Colonic mucosa (tissue), 4 donors: ENCODE measurements around the gene CCDC102A. TPM values are rescaled to one million over a fixed set of nuclear protein-coding genes. Genes with fewer than 3 reads are reported as not detected.
A peak's percentile ranks its signal among the peaks of the same experiment; 100 is the strongest.

Source experiments
- DNase-seq: peaks from one replicate; pipeline ENCODE4 v3.0.0-alpha.2; 2020
- H3K27ac ChIP-seq: fragments of 200-600 bp; one replicate; pipeline ENCODE4 v1.8.0; 2021
- H3K27me3 ChIP-seq: fragments of 200-600 bp; one replicate; pipeline ENCODE4 v1.8.0; 2021
- H3K36me3 ChIP-seq: fragments of 200-600 bp; one replicate; pipeline ENCODE4 v1.8.0; 2021
- H3K4me1 ChIP-seq: fragments of 200-600 bp; one replicate; pipeline ENCODE4 v1.8.0; 2021; ENCODE audit warnings: mild to moderate bottlenecking
- H3K4me3 ChIP-seq: fragments of 200-600 bp; one replicate; pipeline ENCODE4 v1.8.0; 2021
- H3K9ac ChIP-seq, 2 donors: one replicate each; pipeline ENCODE4 v1.7.0; 2013; ENCODE audit warnings: control low read depth in 2 of 2, low read depth in 2 of 2, low read length in 2 of 2
- H3K9me3 ChIP-seq: fragments of 200-600 bp; one replicate; pipeline ENCODE4 v1.8.0; 2021
- intact Hi-C: fragments of 100-400 bp; cut with DNase I; formaldehyde crosslinking; loops from one replicate; pipeline ENCODE4 v1.14.1; 2022
- total RNA-seq, 2 donors: library from RNA; stranded (reverse); fragmentation: NEBNext Ultra II Directional in 1 of 2; extraction: Animal tissue kit (Norgen Biotek cat#: 25700) in 1 of 2; gene quantifications; one replicate each; pipeline ENCODE4 v1.2.1, GENCODE V29; 2021
- TF ChIP-seq, protein P1 (sequence below): fragments of 200-600 bp; IDR thresholded peaks from one replicate; pipeline ENCODE4 v1.8.0; 2022; ENCODE audit warnings: antibody characterized with exemption, mild to moderate bottlenecking
- donor health status: healthy.
- donor health status: DM: no; HTN: no; CAD: no.
- donor health status: DM: no; HTN: no; CAD: no.

Gene CCDC102A
- total RNA-seq, 2 donors from 2014 or later, result 1.9 to 2.5 TPM

DNA sequence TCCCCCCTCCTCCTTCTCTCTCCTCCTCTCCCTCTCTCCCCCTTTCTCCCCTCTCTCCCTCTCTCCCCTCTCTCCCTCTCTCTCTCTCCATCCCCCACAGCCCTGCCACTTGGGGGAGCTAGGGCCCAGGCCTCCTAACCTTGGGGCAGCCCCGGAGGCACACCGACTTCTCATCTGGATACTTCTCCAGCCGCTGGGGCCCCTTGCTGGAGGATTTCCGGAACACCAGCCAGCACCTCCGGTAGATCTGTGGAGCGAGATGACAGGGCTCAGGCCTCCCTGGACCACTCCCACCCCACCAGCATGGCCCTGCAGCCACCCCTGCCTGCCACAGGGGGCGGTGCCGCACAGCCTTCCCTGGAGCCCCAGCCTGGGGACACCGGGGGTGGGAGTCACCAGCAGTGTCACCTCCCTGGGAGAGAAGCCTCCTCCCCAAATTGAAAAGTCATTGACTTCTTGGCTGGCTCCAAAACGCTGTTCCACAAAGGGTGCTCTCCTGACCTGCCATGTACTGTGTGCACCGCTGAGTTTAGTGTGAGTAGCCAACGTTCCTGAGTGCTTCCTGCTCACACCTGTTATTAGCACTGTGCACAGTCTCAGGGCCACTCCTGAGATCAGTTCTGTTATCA is 60.5 kb downstream of the CCDC102A start:
- Histone ChIP-seq H3K27me3 (no peaks in the 10 kb centered on the region), H3K9ac (no peak overlapping the region), H3K4me3 (no peak overlapping the region), H3K36me3 (no peaks in the 10 kb centered on the region), H3K9me3 (no peaks in the 10 kb centered on the region), H3K4me1 (peaks cover 14% of the 10 kb centered on the region), H3K27ac (no peak overlapping the region)
- TF ChIP-seq, protein P1, sequence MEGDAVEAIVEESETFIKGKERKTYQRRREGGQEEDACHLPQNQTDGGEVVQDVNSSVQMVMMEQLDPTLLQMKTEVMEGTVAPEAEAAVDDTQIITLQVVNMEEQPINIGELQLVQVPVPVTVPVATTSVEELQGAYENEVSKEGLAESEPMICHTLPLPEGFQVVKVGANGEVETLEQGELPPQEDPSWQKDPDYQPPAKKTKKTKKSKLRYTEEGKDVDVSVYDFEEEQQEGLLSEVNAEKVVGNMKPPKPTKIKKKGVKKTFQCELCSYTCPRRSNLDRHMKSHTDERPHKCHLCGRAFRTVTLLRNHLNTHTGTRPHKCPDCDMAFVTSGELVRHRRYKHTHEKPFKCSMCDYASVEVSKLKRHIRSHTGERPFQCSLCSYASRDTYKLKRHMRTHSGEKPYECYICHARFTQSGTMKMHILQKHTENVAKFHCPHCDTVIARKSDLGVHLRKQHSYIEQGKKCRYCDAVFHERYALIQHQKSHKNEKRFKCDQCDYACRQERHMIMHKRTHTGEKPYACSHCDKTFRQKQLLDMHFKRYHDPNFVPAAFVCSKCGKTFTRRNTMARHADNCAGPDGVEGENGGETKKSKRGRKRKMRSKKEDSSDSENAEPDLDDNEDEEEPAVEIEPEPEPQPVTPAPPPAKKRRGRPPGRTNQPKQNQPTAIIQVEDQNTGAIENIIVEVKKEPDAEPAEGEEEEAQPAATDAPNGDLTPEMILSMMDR, result no peak
- no peak for DNase-seq
- intact Hi-C loops, result no loop called here

DNA sequence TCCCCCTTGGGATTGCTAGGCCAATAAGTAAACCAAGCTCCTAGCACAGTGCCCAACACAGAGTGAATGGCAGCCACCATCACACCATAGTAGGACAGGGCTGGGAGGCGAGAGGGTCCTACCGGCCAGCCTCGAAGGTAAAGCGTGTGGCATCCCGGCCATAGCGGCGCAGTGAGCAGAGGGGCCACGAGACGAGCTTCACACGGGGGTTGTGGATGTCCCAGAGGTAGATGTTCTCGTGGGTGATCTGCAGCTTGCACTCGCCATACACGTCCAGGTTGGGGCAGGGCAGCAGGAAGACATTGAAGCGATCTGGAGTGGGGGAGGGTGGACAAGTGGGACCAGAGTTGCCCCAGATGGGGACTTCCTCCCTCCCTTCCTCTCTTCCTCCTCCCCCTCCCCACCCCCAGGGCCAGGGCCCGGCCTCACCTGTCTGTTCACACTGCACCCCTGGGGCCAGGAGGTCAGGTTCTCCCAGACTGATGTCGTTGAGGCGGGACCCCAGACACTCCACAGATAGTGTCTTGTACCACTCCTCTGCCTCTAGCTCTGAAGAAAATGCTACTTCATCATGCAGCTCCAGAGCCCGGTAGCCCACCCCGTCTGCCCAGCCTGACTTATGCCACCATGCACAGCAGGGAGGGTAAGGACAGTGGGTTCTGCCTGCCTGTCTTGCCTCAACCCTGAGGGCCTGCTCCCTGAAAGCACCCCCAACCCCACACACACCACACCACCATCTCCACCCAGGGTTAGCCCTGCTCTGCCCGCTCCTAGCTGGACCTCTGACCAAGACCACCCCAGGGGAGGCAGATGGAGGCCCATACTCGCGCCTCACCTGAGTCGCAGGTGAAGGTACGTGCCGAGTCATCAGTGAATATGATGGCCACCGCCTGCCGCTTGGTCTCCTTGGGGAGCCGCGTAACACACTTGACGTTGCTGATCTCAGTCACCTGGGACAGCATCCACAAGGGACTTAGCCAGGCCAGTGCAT is 61.4 kb downstream of the CCDC102A start:
- H3K4me1 ChIP-seq, result peaks cover 17% of the 10 kb centered on the region
- no peak for DNase-seq
- intact Hi-C loops, result no loop called here

DNA sequence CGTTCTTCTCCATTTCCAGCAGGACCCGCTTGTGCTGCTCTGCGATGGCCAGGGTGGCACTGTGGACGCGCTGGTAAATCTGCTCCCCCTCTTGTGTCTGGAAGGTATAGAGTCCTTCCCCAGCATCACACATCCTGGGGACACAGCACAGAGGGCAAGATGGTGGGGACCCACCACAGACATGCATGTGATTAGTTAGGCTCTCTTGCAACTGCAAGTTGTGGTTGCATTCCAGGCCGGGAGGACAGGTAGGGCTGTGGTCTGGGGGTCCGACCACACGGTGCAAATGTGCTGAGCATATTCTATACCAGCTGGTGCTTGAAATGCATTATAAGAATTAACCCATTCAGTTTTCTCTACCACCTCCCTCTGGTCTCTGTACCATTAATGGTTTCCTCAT is 62.5 kb downstream of the CCDC102A start:
- Histone ChIP-seq H3K9me3 (no peaks in the 10 kb centered on the region), H3K9ac (no peak overlapping the region), H3K4me3 (no peak overlapping the region), H3K27ac (no peak overlapping the region), H3K27me3 (no peaks in the 10 kb centered on the region), H3K4me1 (peaks cover 16% of the 10 kb centered on the region), H3K36me3 (peaks cover 9% of the 10 kb centered on the region)
- TF ChIP-seq, protein P1, result no peak
- DNase-seq, result no peak
- intact Hi-C loops, result no loop called here

More for the DNA sequence above, 61.4 kb downstream of the CCDC102A start:
- Histone ChIP-seq H3K27me3 (no peaks in the 10 kb centered on the region), H3K9me3 (no peaks in the 10 kb centered on the region), H3K9ac (no peak overlapping the region), H3K27ac (no peak overlapping the region), H3K36me3 (no peaks in the 10 kb centered on the region), H3K4me3 (no peak overlapping the region)
- TF ChIP-seq, protein P1, result no peak

DNA sequence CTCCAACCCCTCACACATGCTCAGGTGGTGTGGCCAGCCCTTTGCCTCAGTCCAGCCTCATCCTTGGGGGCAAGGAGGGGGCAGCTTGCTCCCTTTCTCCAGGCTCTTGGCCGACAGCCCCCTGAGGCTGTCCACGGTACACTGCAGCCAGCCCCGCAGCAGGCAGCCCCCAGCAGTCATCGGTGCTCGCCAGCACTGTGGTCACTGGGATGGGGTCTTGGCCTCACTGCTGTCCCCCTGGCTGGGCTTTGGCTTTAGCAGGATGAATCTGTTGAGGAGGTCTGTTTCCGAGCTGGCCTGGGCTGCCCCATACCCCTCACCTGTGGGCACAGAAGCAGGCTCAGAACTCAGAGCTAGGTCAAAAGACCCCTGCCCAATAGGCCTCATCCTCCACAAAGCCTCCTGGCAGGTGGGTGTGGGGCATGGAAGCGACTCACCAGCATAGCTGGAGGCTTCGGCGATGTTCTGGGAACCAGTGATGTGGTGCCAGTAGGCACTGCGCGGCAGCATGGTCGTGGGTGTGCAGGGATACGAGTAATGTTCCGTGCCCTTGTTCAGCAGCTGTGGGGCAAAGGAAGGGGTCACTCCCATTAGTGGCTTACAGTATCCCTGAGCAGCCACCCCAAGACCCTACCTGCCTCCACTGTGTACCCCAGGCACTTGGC is 63.1 kb downstream of the CCDC102A start:
- TF ChIP-seq, protein P1, result no peak
- no peak for DNase-seq
- Histone ChIP-seq H3K4me1 (peaks cover 16% of the 10 kb centered on the region), H3K9ac (no peak overlapping the region), H3K27me3 (no peaks in the 10 kb centered on the region), H3K27ac (no peak overlapping the region), H3K36me3 (peaks cover 9% of the 10 kb centered on the region), H3K9me3 (no peaks in the 10 kb centered on the region), H3K4me3 (no peak overlapping the region)
- intact Hi-C loops, result no loop called here

DNA sequence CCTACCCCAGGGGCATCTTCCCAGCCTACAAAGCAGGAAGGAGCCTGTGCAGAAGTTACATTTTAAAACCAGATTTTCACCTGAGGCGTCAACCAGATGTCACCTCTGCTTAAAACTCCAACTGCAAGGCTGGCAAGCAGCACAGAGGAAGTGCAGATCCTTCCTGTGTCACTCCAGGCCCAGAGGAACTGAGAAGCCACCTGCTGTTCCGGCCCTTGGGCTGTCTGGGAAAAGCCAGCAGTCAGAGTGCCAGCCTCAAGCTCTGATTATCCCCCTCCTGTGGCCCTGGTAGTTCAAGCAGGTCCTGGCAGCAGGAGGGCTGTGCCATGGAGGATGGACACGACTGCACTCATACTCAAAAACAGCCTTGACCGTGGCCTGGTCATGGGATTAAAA is 63.7 kb downstream of the CCDC102A start:
- Histone ChIP-seq H3K27ac (peak overlapping the region; percentile 62), H3K9ac (peak overlapping the region in 1 of 2 donors; percentile 41), H3K4me1 (peaks cover 16% of the 10 kb centered on the region), H3K4me3 (no peak overlapping the region), H3K36me3 (peaks cover 9% of the 10 kb centered on the region), H3K9me3 (no peaks in the 10 kb centered on the region), H3K27me3 (no peaks in the 10 kb centered on the region)
- TF ChIP-seq, protein P1, result no peak
- no peak for DNase-seq
- intact Hi-C loops, result no loop called here
